GM12891 (cell line): ENCODE data around the gene SPIRE2.
"Not testable (repeated sequence)": the region's sequence is repeated elsewhere in the genome, so short reads cannot be mapped to it uniquely, and the experiment has no call there.

Experiments used
- POLR2A ChIP-seq: IDR thresholded peaks from 2 replicates; pipeline ENCODE4 v1.6.1; 2011; ENCODE audit warnings: low read depth, low read length, control low read depth
- POLR2AphosphoS5 ChIP-seq: IDR thresholded peaks from 2 replicates; pipeline ENCODE4 v1.6.1; 2011; ENCODE audit warnings: low read depth, low read length, control low read depth
- SPI1 ChIP-seq: IDR thresholded peaks from 2 replicates; pipeline ENCODE4 v1.6.1; 2011; ENCODE audit warnings: low read depth, low read length, control low read depth
- TAF1 ChIP-seq: IDR thresholded peaks from 2 replicates; pipeline ENCODE4 v1.6.1; 2011; ENCODE audit warnings: low read depth, low read length, control low read depth

DNA sequence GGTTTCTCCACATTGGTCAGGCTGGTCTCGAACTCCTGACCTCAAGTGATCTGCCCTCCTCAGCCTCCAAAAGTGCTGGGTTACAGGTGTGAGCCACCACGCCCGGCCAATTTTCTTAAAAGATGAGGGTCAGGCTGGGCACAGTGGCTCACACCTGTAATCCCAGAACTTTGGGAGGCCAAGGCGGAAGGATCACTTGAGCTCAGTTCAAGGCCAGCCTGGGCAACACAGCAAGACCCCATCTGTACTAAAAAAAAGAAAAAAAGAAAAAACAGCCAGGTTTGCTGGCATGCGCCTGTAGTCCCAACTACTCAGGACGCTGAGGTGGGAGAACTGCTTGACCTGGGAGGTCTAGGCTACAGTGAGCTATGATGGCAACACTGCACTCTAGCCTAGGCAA lies 44.3 kb upstream of the SPIRE2 start:
- not testable (repeated sequence) for TF ChIP-seq POLR2AphosphoS5, POLR2A, TAF1, SPI1
